ENCODE measurements around the gene WNT9A.

The WNT9A gene

GRCh38 chr1:227941509-227942020, 6.2 kb downstream of the WNT9A start:
- FAIRE-seq: no peak

GRCh38 chr1:227940791-227941241, 6.9 kb downstream of the WNT9A start:
- FAIRE-seq: no peak

- FAIRE-seq: no peak
Observed at GRCh38 chr1:227939791-227940771, 7.7 kb downstream of the WNT9A start.

- FAIRE-seq: no peak
Observed at GRCh38 chr1:227938911-227939790, 8.6 kb downstream of the WNT9A start.

- no peak for FAIRE-seq
Observed at GRCh38 chr1:227938276-227938675, 9.5 kb downstream of the WNT9A start.

- no peak for FAIRE-seq
Observed at GRCh38 chr1:227937838-227938145, 9.9 kb downstream of the WNT9A start.

GRCh38 chr1:227937031-227937837, 10.5 kb downstream of the WNT9A start:
- no peak for FAIRE-seq

GRCh38 chr1:227935826-227936225, 11.9 kb downstream of the WNT9A start:
- FAIRE-seq: no peak

GRCh38 chr1:227934476-227935313, 13.0 kb downstream of the WNT9A start:
- no peak for FAIRE-seq

- FAIRE-seq: no peak
Observed at GRCh38 chr1:227929751-227930472, 17.8 kb downstream of the WNT9A start.

GRCh38 chr1:227928811-227929375, 18.8 kb downstream of the WNT9A start:
- no peak for FAIRE-seq

GRCh38 chr1:227927971-227928741, 19.6 kb downstream of the WNT9A start:
- FAIRE-seq: no peak

GRCh38 chr1:227926896-227927885, 20.5 kb downstream of the WNT9A start:
- no peak for FAIRE-seq

- no peak for FAIRE-seq
Observed at GRCh38 chr1:227926216-227926791, 21.4 kb downstream of the WNT9A start.

GRCh38 chr1:227925582-227926198, 22.0 kb downstream of the WNT9A start:
- FAIRE-seq: no peak

GRCh38 chr1:227924833-227925574, 22.7 kb downstream of the WNT9A start:
- no peak for FAIRE-seq

Data from endometrium (tissue), 2 donors.